AG10803 (cell line): ENCODE measurements around the gene FARP1.
A peak's percentile ranks its signal among the peaks of the same experiment; 100 is the strongest.

Source experiments
- DNase-seq: peaks from one replicate; pipeline ENCODE4 v3.0.0; 2010; ENCODE audit warnings: low read depth
- H3K4me3 ChIP-seq: 2 replicates; pipeline ENCODE4 v1.5.1; 2011; ENCODE audit warnings: mild to moderate bottlenecking, low read length, control low read depth
- TF ChIP-seq, protein P1 (sequence below): conservative IDR thresholded peaks from 2 replicates; pipeline ENCODE4 v1.5.1; 2011; ENCODE audit warnings: mild to moderate bottlenecking, low read length, control low read depth, inconsistent platforms

Gene FARP1

GRCh38 chr13:98315466-98315865 is 172.6 kb downstream of the FARP1 start:
- TF ChIP-seq, protein P1, sequence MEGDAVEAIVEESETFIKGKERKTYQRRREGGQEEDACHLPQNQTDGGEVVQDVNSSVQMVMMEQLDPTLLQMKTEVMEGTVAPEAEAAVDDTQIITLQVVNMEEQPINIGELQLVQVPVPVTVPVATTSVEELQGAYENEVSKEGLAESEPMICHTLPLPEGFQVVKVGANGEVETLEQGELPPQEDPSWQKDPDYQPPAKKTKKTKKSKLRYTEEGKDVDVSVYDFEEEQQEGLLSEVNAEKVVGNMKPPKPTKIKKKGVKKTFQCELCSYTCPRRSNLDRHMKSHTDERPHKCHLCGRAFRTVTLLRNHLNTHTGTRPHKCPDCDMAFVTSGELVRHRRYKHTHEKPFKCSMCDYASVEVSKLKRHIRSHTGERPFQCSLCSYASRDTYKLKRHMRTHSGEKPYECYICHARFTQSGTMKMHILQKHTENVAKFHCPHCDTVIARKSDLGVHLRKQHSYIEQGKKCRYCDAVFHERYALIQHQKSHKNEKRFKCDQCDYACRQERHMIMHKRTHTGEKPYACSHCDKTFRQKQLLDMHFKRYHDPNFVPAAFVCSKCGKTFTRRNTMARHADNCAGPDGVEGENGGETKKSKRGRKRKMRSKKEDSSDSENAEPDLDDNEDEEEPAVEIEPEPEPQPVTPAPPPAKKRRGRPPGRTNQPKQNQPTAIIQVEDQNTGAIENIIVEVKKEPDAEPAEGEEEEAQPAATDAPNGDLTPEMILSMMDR: peak; percentile 42
- peak; percentile 75 for DNase-seq
- H3K4me3 ChIP-seq: no peak overlapping the region

GRCh38 chr13:98315902-98316301 is 173.0 kb downstream of the FARP1 start:
- H3K4me3 ChIP-seq: no peak overlapping the region
- no peak for DNase-seq
- TF ChIP-seq, protein P1: no peak

DNA sequence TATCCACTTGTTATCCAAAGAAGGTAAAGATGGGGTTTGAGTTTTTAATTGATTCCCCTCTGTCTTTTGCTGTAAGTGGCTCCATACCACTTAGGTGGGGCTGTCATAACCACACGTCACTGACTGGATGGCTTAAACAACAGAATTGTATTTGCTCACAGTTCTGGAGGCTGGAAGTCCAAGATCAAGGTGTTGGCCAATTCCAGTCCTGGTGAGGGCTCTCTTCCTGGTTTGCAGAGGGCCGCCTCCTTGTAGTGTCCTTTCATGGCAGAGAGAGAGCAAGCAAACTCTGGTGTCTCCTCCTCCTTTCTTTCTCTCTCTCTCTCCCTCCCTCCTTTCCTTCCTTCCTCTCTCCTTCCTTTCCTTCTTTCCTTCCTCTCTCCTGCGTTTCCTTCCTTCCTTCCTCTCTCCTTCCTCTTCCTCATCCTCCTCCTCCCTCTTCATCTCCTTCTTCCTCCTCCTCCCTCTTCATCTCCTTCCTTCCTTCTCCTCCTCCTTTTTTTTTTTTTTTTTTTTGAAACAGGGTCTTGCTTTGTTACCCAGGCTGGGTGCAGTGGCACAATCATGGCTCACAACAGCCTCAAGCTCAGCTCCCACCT is 174.8 kb downstream of the FARP1 start:
- no peak overlapping the region for H3K4me3 ChIP-seq
- TF ChIP-seq, protein P1: no peak
- DNase-seq: no peak

DNA sequence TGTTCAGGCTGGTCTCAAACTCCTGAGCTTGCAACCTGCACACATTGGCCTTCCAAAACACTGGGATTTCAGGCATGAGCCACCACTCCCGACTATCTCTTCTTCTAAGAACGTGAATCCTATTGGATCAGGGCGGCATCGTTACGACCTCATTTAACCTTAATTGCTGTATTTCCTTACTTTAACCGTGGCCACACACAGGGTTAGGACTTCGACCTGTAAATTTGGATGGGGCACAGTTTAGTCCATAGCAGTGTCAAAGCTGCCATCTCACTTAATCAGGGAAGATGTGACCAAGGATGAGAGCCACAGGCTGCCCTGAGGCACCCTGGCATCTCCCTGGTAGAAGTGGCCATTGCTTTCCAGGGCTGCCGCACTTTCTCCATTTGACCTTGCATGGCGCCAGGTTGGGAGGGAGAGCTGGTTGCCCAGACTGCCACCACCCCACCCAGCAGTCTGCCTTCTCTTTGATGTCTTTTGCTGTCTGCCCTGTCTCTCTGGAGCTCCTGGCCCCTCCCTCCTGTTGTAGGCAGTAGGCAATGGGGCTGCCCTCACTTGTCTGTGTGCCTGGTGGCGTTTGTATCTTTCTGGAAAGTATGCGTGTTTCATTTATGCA is 175.5 kb downstream of the FARP1 start:
- no peak overlapping the region for H3K4me3 ChIP-seq
- TF ChIP-seq, protein P1: no peak
- no peak for DNase-seq

DNA sequence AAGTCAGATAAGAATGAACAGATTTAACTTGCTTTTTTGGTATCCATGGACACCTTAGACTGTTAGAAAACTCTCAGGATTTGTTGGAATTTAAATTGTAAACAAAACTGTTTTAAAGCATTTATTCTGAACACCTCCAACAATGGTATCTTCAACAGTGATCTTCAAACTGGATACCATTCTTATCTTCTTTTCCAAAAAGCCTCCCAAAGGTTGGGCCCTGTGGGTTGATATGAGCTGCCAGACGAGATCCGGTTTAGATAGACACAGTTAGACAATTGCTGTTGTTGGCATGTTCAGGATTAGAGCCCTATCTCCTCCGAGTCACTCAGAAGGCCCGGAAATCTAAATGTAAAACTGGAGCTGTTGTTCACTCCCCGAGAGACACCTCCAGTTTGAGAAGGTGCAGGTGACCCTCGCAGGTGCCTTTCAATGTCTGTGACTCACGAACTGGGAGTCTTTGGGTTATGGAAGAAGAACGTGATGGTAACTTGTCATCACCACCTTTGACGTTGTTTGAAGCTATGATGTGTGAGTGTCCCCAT is 177.7 kb downstream of the FARP1 start:
- TF ChIP-seq, protein P1: no peak
- no peak for DNase-seq
- no peak overlapping the region for H3K4me3 ChIP-seq

DNA sequence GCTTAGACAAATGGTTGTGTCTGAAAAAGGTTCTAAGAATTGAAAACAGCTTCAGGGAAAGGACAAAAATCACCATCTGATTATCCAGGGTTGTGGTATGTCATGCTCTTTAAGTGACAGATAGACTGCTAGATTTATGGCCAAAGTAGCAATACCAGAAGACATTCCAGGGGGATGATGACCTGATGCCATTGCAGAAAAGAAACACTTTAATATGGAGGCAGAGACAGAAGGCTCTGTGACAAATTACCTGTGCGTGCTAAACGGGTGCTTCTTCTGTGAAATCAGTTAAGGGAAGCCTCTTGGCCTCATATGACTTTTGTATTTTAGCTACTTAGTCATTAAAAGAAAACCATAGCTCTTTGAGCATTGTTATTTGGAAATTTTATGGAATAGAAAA is 178.5 kb downstream of the FARP1 start:
- H3K4me3 ChIP-seq: no peak overlapping the region
- TF ChIP-seq, protein P1: no peak
- DNase-seq: no peak
